CD8-positive, alpha-beta memory T cell (primary cell): Measurements from ENCODE around the gene TCAF1. TPM values are rescaled to one million over a fixed set of nuclear protein-coding genes. Genes with fewer than 3 reads are reported as not detected.

Experiments used
- CTCF ChIA-PET: fragments of 350-600 bp; sonication (Branson Sonifier 250); formaldehyde crosslinking; loops from one replicate; lab custom pipeline; 2021; ENCODE audit warnings: antibody characterized with exemption; lab: Charles Lee
- POLR2A ChIA-PET: fragments of 350-600 bp; sonication (Branson Sonifier 250); formaldehyde crosslinking; loops from one replicate; lab custom pipeline; 2021; ENCODE audit warnings: antibody characterized with exemption; lab: Charles Lee
- DNase-seq, 5 donors: peaks; one replicate each; pipeline versions ENCODE4 v3.0.0 to v3.0.0-alpha.2; 2020 to 2022; ENCODE audit warnings: mixed read lengths in 1 of 5
- H3K27ac ChIP-seq: one replicate; pipeline ENCODE4 v1.7.0; 2013; ENCODE audit warnings: low read depth, mild to moderate bottlenecking, low read length, moderate library complexity
- H3K27me3 ChIP-seq: 2 replicates; pipeline ENCODE4 v1.7.0; 2013; ENCODE audit warnings: low read length, mild to moderate bottlenecking; ENCODE audit not compliant: insufficient read depth, poor library complexity, severe bottlenecking
- H3K36me3 ChIP-seq: 2 replicates; pipeline ENCODE4 v1.7.0; 2013; ENCODE audit warnings: mild to moderate bottlenecking, low read length, moderate library complexity; ENCODE audit not compliant: insufficient read depth
- H3K4me1 ChIP-seq: 2 replicates; pipeline ENCODE4 v1.7.0; 2013; ENCODE audit warnings: mild to moderate bottlenecking, low read length, moderate library complexity; ENCODE audit not compliant: insufficient read depth
- H3K4me3 ChIP-seq: 2 replicates; pipeline ENCODE4 v1.7.0; 2013; ENCODE audit warnings: mild to moderate bottlenecking, low read length
- H3K9me3 ChIP-seq: 2 replicates; pipeline ENCODE4 v1.7.0; 2013; ENCODE audit warnings: mild to moderate bottlenecking, low read length
- H3K27ac Mint-ChIP-seq, 8 donors: one replicate each; pipeline ENCODE4 v1.8.0; 2020 to 2021; ENCODE audit warnings: mixed read lengths in 8 of 8, mild to moderate bottlenecking in 6 of 8, inconsistent platforms in 3 of 8, moderate library complexity in 3 of 8
- H3K27me3 Mint-ChIP-seq, 2 donors: one replicate each; pipeline ENCODE4 v1.8.0; 2020 to 2021; ENCODE audit warnings: mixed read lengths in 2 of 2, mild to moderate bottlenecking in 1 of 2, moderate library complexity in 1 of 2
- H3K36me3 Mint-ChIP-seq, 3 donors: one replicate each; pipeline ENCODE4 v1.8.0; 2020 to 2021; ENCODE audit warnings: mixed read lengths in 3 of 3, inconsistent platforms in 1 of 3, mild to moderate bottlenecking in 1 of 3
- H3K4me1 Mint-ChIP-seq, 3 donors: one replicate each; pipeline ENCODE4 v1.8.0; 2020 to 2021; ENCODE audit warnings: mixed read lengths in 3 of 3, inconsistent platforms in 1 of 3, mild to moderate bottlenecking in 1 of 3
- H3K4me3 Mint-ChIP-seq, 7 donors: one replicate each; pipeline ENCODE4 v1.8.0; 2020 to 2021; ENCODE audit warnings: mixed read lengths in 7 of 7, mild to moderate bottlenecking in 6 of 7, moderate library complexity in 4 of 7, inconsistent platforms in 2 of 7
- H3K9me3 Mint-ChIP-seq, 5 donors: one replicate each; pipeline ENCODE4 v1.8.0; 2020 to 2022; ENCODE audit warnings: mixed read lengths in 5 of 5, mild to moderate bottlenecking in 3 of 5, moderate library complexity in 2 of 5, inconsistent platforms in 1 of 5
- polyA plus RNA-seq: library from polyadenylated mRNA; unstranded; fragments of 300-500 nt; fragmentation: Illumina TruSeq; gene quantifications from one replicate; pipeline ENCODE4 v1.2.3, GENCODE V29; 2021
- total RNA-seq, 2 experiments: library from RNA; stranded (reverse); gene quantifications; one replicate each; pipeline ENCODE4 v1.2.3, GENCODE V29; 2021

Gene TCAF1
- total and polyA plus RNA-seq, 3 experiments from 2014 or later, result 11.8 to 15.0 (median 13.6) TPM

DNA sequence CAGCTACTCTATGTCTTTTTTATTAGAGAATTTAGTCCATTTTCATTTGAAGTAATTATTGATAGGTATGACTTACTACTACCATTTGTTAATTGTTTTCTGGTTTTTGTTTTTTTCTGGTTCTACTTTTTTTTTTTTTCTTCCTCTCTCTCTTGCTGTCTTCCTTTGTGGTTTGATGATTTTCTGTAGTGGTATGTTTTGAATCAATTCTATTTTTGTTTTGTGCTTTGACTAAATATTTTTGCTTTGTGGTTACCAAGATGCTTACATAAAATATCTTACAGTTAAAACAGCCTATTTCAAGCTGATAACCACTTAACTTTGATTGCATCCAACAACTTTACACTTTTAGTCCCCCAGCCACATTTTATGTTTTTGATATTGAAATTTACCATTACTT, 29.8 kb upstream of the TCAF1 start:
- no peaks in the 10 kb centered on the region for H3K27me3 ChIP-seq
- Mint-ChIP-seq H3K9me3 (peaks cover 11 to 15% (median 12%) of the 10 kb centered on the region in 5 donors), H3K36me3 (peaks cover 0 to 11% (median 0%) of the 10 kb centered on the region in 3 donors), H3K27ac (no peak overlapping the region), H3K4me1 (no peaks in the 10 kb centered on the region), H3K27me3 (peaks cover 19 to 23% of the 10 kb centered on the region in 2 donors), H3K4me3 (no peak overlapping the region)
- ChIA-PET CTCF (no interaction called here), POLR2A (no interaction called here)
- no peaks in the 10 kb centered on the region for H3K4me1 ChIP-seq
- no peaks in the 10 kb centered on the region for H3K9me3 ChIP-seq
- no peak overlapping the region for H3K4me3 ChIP-seq
- DNase-seq, result no peak
- no peak overlapping the region for H3K27ac ChIP-seq
- H3K36me3 ChIP-seq, result no peaks in the 10 kb centered on the region

DNA sequence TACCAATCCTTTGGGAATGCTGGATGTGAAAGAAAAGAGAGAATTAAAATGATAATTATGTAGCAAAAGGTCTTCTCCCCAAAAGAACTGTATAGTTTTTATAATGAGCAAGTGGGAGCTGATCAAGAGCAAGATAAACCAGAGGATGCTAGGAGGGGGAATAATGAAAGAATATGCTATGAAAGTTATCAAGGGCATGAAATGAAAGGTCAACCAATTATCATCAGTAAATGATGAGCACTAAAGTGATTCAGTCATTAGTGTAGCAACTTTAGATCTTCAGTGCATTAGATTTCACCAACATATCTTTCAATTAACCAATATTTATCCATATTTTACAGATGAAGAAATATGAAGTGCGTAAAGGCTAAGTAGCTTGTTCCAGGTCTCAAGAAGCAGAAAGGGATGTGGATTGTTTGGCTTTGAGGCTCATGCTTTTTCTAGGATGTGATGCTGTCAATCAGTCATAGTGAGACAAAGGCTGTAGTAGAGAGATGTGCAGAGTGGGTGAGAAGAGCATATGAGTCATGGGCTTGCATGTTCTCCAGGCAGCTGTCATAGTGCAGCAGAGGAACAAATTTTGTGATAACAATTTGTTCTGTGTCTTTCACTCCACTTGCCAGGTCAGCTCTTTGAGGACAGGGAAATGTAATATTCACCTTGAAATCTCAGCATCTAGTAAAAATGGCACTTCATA, 27.4 kb upstream of the TCAF1 start:
- Histone ChIP-seq H3K36me3 (no peaks in the 10 kb centered on the region), H3K4me3 (no peak overlapping the region), H3K27me3 (no peaks in the 10 kb centered on the region), H3K4me1 (no peaks in the 10 kb centered on the region), H3K9me3 (no peaks in the 10 kb centered on the region), H3K27ac (no peak overlapping the region)
- peaks cover 0 to 5% (median 0%) of the 10 kb centered on the region in 3 donors for H3K36me3 Mint-ChIP-seq
- H3K4me1 Mint-ChIP-seq, result no peaks in the 10 kb centered on the region
- peaks cover 11 to 13% of the 10 kb centered on the region in 2 donors for H3K27me3 Mint-ChIP-seq
- ChIA-PET POLR2A (no interaction called here), CTCF (interaction anchor here (1.3 kb wide), 1 partner anchor 37 kb away, joined by 3 read pairs; no protein-coding TSS in a partner anchor)
- H3K27ac Mint-ChIP-seq, result no peak overlapping the region
- H3K9me3 Mint-ChIP-seq, result peaks cover 7 to 12% (median 9%) of the 10 kb centered on the region in 5 donors
- no peak overlapping the region for H3K4me3 Mint-ChIP-seq
- DNase-seq, result no peak

DNA sequence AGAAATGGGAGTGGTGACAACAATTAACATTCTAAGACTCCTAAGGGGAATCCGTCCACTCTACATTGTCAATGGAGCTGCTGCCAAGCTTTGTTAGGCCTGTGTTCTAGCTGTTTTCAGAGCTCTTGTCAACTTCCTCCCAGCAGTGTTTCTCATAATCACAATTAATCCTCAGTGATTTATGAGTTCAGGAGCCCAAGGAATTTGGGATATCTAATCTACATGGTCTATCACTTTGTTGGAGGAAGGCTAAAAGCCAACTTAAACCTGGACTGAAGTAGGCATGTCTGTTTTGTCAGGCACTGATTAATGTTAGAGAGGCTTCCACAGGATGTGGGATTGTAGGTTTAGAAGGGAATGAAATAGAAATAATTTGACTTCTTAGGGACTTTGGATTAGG, 22.9 kb upstream of the TCAF1 start:
- peaks cover 8% of the 10 kb centered on the region for H3K27me3 ChIP-seq
- H3K36me3 Mint-ChIP-seq, result no peaks in the 10 kb centered on the region
- no peak overlapping the region for H3K4me3 Mint-ChIP-seq
- no peak overlapping the region for H3K27ac Mint-ChIP-seq
- H3K36me3 ChIP-seq, result no peaks in the 10 kb centered on the region
- no peak overlapping the region for H3K4me3 ChIP-seq
- no peaks in the 10 kb centered on the region for H3K4me1 ChIP-seq
- H3K9me3 Mint-ChIP-seq, result no peaks in the 10 kb centered on the region
- H3K4me1 Mint-ChIP-seq, result no peaks in the 10 kb centered on the region
- H3K27me3 Mint-ChIP-seq, result peaks cover 17 to 42% of the 10 kb centered on the region in 2 donors
- no peak for DNase-seq
- CTCF ChIA-PET, result no interaction called here
- H3K27ac ChIP-seq, result no peak overlapping the region
- POLR2A ChIA-PET, result no interaction called here
- no peaks in the 10 kb centered on the region for H3K9me3 ChIP-seq

DNA sequence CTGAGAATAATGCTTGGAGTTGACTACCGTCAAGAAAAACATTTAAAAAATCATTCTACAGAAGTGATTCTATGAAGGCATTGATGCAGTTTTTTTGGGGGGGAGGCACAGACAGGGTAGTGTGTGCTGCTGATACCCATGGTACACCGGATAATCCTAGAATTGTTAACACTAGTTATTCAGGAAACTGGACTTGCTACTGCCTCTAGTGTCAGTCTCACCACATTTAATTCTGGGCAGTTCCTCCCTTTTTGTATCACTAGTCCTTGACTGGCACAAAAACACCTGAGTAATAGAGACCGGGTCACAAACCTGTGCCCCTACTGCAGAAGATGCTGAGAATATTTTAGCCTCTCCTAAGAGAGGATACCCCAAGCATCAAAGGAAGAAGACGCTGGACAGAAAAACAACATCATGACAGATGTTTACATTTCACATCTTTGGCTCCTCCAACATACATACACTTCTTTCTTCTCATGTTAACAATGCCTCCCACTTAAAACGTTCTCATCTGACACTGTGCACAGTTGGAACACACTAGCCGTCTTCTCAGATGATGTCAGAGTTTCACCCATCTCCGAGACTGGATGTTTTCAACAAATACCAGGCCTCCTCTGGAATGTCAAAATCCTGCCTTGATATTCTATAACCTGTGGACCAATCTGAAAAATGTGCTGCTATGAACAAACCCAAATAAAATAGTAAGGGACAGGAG, 13.1 kb upstream of the TCAF1 start:
- Mint-ChIP-seq H3K9me3 (no peaks in the 10 kb centered on the region), H3K4me1 (no peaks in the 10 kb centered on the region), H3K27me3 (peaks cover 22 to 48% of the 10 kb centered on the region in 2 donors), H3K4me3 (no peak overlapping the region), H3K36me3 (no peaks in the 10 kb centered on the region), H3K27ac (no peak overlapping the region)
- ChIA-PET POLR2A (no interaction called here), CTCF (no interaction called here)
- Histone ChIP-seq H3K9me3 (no peaks in the 10 kb centered on the region), H3K27ac (no peak overlapping the region), H3K27me3 (no peaks in the 10 kb centered on the region), H3K4me3 (no peak overlapping the region), H3K4me1 (no peaks in the 10 kb centered on the region), H3K36me3 (no peaks in the 10 kb centered on the region)
- no peak for DNase-seq

DNA sequence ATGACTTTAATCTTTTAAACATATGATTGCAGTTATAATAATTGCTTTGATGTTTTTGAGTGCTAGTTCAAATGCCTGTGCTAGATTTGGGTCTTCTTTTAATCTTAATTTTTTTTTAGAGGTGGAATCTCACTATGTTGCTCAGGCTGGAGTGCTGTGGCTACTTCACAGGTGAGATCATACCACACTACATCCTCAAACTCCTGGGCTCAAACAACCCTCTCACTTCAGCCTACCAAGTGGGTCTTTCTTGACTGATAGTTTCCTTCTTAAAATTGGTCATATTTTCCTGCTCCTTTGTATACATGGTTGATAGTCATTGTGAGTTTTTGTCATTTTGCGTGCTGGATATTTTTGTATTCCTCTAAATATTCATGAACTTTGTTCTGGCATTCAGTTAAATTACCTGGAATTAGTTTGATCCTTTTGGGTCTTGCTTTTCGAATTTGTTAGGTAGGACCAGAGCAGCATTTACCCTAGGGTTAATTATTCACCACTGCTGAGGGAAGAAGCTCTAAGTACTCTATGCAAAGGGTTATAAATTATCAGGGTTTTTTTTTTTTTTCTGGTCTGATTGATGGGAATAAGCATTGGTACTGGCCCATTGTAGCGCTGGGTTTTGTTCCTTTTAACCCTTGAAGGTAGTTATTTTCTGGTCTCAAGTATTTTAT, 12.1 kb upstream of the TCAF1 start:
- no peak overlapping the region for H3K27ac ChIP-seq
- H3K4me1 ChIP-seq, result no peaks in the 10 kb centered on the region
- H3K27me3 ChIP-seq, result no peaks in the 10 kb centered on the region
- no peak overlapping the region for H3K27ac Mint-ChIP-seq
- no peaks in the 10 kb centered on the region for H3K9me3 Mint-ChIP-seq
- H3K36me3 ChIP-seq, result no peaks in the 10 kb centered on the region
- no peak overlapping the region for H3K4me3 ChIP-seq
- ChIA-PET CTCF (no interaction called here), POLR2A (no interaction called here)
- H3K27me3 Mint-ChIP-seq, result peaks cover 16 to 39% of the 10 kb centered on the region in 2 donors
- no peak for DNase-seq
- H3K9me3 ChIP-seq, result no peaks in the 10 kb centered on the region
- no peak overlapping the region for H3K4me3 Mint-ChIP-seq
- H3K4me1 Mint-ChIP-seq, result no peaks in the 10 kb centered on the region
- no peaks in the 10 kb centered on the region for H3K36me3 Mint-ChIP-seq

DNA sequence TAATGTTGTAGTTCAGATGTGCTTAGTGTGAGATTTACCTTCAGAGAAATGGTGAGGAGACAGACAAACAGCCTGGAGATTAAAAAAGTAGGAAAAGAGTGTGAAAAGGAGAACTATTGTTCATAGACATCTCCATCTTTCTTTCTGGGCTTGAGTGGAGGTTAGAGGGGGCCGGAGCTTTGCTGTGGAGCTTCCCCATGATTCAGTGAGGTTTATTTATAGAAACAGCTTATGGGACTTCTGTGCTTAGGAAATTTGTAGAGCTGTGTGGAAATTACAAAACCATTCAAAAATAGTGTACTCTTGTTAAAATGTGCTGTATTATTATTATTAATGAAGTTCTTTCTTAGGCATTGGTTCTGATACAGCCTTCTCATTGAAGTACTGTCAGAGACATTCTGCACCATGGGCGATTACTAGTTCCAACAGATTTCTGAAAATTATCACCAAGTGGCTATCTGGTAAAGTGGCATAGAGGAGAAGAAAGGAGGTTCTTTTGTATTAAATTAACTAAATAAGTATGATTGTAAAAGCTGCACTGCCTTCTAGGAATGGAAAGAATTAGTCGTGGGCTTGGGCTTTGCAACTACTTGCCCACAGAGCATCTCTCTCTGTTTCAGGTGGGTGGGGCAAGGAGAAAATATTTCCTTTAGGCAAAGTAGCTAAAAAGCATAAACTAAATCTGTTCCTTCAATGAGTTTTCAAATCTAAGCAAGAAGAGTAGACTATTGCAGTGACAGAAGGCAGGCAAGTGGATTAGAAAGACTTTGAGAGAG, 8.7 kb upstream of the TCAF1 start:
- Mint-ChIP-seq H3K27me3 (peaks cover 1 to 22% of the 10 kb centered on the region in 2 donors), H3K36me3 (no peaks in the 10 kb centered on the region), H3K27ac (peak overlapping the region in 1 of 8 donors; percentile 45), H3K4me1 (no peaks in the 10 kb centered on the region), H3K9me3 (no peaks in the 10 kb centered on the region), H3K4me3 (no peak overlapping the region)
- Histone ChIP-seq H3K9me3 (no peaks in the 10 kb centered on the region), H3K27me3 (no peaks in the 10 kb centered on the region), H3K4me1 (no peaks in the 10 kb centered on the region), H3K36me3 (no peaks in the 10 kb centered on the region), H3K27ac (no peak overlapping the region), H3K4me3 (no peak overlapping the region)
- CTCF ChIA-PET, result interaction anchor here (1.3 kb wide), 1 partner anchor 8 kb away, joined by 3 read pairs; the partner anchor contains the start of gene TCAF1
- DNase-seq, result no peak
- POLR2A ChIA-PET, result interaction anchor here (1.0 kb wide), 1 partner anchor 9 kb away, joined by 4 read pairs; the partner anchor contains the start of gene TCAF1

DNA sequence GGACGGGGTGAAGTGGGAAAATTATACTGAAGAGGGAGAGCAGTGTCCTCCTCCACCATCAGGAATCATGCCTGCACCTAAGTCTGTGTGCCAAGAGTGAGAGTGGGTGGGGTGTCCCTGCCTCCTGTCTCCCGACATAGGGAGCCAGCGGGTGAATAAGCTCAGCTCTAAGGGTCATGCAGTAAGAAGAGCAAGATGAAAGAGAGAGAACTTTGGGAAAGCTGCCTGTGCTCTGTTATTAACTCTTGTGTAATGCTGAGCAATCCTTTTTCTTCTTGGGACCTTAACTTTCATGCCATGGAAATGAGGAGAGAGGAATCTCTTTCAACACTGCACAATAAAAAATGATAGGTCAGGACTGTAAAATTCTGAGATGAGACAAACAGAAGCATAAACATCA, 7.9 kb upstream of the TCAF1 start:
- Mint-ChIP-seq H3K27me3 (peaks cover 1 to 15% of the 10 kb centered on the region in 2 donors), H3K9me3 (no peaks in the 10 kb centered on the region), H3K36me3 (no peaks in the 10 kb centered on the region), H3K4me1 (no peaks in the 10 kb centered on the region), H3K27ac (no peak overlapping the region), H3K4me3 (no peak overlapping the region)
- no peaks in the 10 kb centered on the region for H3K27me3 ChIP-seq
- POLR2A ChIA-PET, result no interaction called here
- no peaks in the 10 kb centered on the region for H3K9me3 ChIP-seq
- no peaks in the 10 kb centered on the region for H3K4me1 ChIP-seq
- H3K27ac ChIP-seq, result no peak overlapping the region
- H3K4me3 ChIP-seq, result no peak overlapping the region
- H3K36me3 ChIP-seq, result no peaks in the 10 kb centered on the region
- CTCF ChIA-PET, result no interaction called here
- no peak for DNase-seq
